SK-N-MC (cell line): ENCODE measurements around the gene RNASEH2B.

Experiments
- EZH2 ChIP-seq: fragments of 200-600 bp; sonication (generic); IDR thresholded peaks from one replicate; pipeline ENCODE4 v1.6.1; 2017; ENCODE audit warnings: antibody characterized with exemption
- FOXP2 ChIP-seq: optimal IDR thresholded peaks from 2 replicates; pipeline ENCODE3; 2011; ENCODE audit warnings: mild to moderate bottlenecking, moderate library complexity; ENCODE audit not compliant: insufficient read depth; ENCODE audit errors: extremely low read length, control extremely low read depth
- POLR2AphosphoS5 ChIP-seq: IDR thresholded peaks from 2 replicates; pipeline ENCODE4 v1.6.1; 2012; ENCODE audit warnings: mild to moderate bottlenecking, low read depth, low read length, borderline replicate concordance

- TF ChIP-seq EZH2 (no peak), POLR2AphosphoS5 (no peak), FOXP2 (no peak)
Measured at GRCh38 chr13:50928102-50928501, 18.5 kb downstream of the RNASEH2B start.
